GM12878 (cell line): ENCODE results near the gene CA7. TPM values are rescaled to one million over a fixed set of nuclear protein-coding genes. Genes with fewer than 3 reads are reported as not detected.

ENCODE experiments used
- ATAC-seq: fragments of 200-7000 bp; cut with Tn5 transposase; 3 replicates; pipeline ENCODE4 v1.9.1; 2020; ENCODE audit warnings: mild to moderate bottlenecking, moderate library complexity
- BruUV-seq: library from RNA; stranded (reverse); fragments of 400-500 nt; replicated peaks from 2 replicates; lab custom pipeline; 2021; lab: Mats Ljungman, UMichigan
- CTCF ChIA-PET: fragments of 300-600 bp; sonication (Branson Sonifier 250); formaldehyde crosslinking; extraction: SDS; loops from one replicate; lab custom pipeline; 2021; ENCODE audit warnings: inconsistent platforms; lab: Yijun Ruan, JAX
- POLR2A ChIA-PET: fragments of 350-600 bp; formaldehyde crosslinking; extraction: SDS; loops from one replicate; lab custom pipeline; 2021; ENCODE audit warnings: inconsistent platforms; lab: Charles Lee
- RAD21 ChIA-PET: fragments of 300-600 bp; sonication (Branson Sonifier 250); formaldehyde crosslinking; loops from one replicate; lab custom pipeline; 2023; ENCODE audit warnings: antibody characterized with exemption; ENCODE audit not compliant: unreplicated experiment; lab: Charles Lee
- SMC1A ChIA-PET: fragments of 300-600 bp; sonication (Branson Sonifier 250); formaldehyde crosslinking; loops from one replicate; lab custom pipeline; 2023; ENCODE audit not compliant: unreplicated experiment, uncharacterized antibody; lab: Charles Lee
- DNase-seq: peaks from one replicate; pipeline ENCODE4 v3.0.0-alpha.2; 2011; ENCODE audit warnings: low read depth, low spot score
- FAIRE-seq: peaks from 3 replicates; lab custom pipeline; 2011; peaks lifted over from hg19 to GRCh38; lab: Jason Lieb, UNC
- H2AFZ ChIP-seq: 2 replicates; pipeline ENCODE4 v1.6.0; 2011; ENCODE audit warnings: low read depth, low read length, control low read depth; ENCODE audit not compliant: control insufficient read depth
- H3K27ac ChIP-seq: 2 replicates; pipeline ENCODE4 v1.5.1; 2011; ENCODE audit warnings: control low read depth; ENCODE audit not compliant: control insufficient read depth, insufficient read depth
- H3K27me3 ChIP-seq, 2 experiments: replicated peaks in 1 of 2; 2 replicates each; pipeline versions ENCODE4 v1.6.0 to v1.6.1; 2011; ENCODE audit warnings: low read length in 1 of 2; ENCODE audit not compliant: control insufficient read depth in 2 of 2, insufficient read depth in 2 of 2
- H3K36me3 ChIP-seq, 2 experiments: 2 replicates each; pipeline ENCODE4 v1.5.1; 2011; ENCODE audit warnings: low read length in 1 of 2; ENCODE audit not compliant: control insufficient read depth in 2 of 2, insufficient read depth in 2 of 2
- H3K4me1 ChIP-seq: 2 replicates; pipeline ENCODE4 v1.6.1; 2011; ENCODE audit warnings: mild to moderate bottlenecking, low read length, moderate library complexity, mixed read lengths; ENCODE audit not compliant: control insufficient read depth, insufficient read depth
- H3K4me2 ChIP-seq: 2 replicates; pipeline ENCODE4 v1.6.0; 2011; ENCODE audit warnings: control low read depth; ENCODE audit not compliant: control insufficient read depth, insufficient read depth
- H3K4me3 ChIP-seq: fragments of 200-600 bp; sonication (generic); 2 replicates; pipeline ENCODE4 v1.5.1; 2016
- H3K79me2 ChIP-seq: 2 replicates; pipeline ENCODE4 v1.6.0; 2011; ENCODE audit warnings: low read length; ENCODE audit not compliant: control insufficient read depth, insufficient read depth
- H3K9ac ChIP-seq: 2 replicates; pipeline ENCODE4 v1.8.0; 2011; ENCODE audit warnings: low read length, control low read depth, mixed read lengths; ENCODE audit not compliant: control insufficient read depth, insufficient read depth
- H3K9me3 ChIP-seq: replicated peaks from 3 replicates; pipeline ENCODE4 v1.5.1; 2011; ENCODE audit warnings: mild to moderate bottlenecking, low read length; ENCODE audit not compliant: control insufficient read depth, insufficient read depth
- H4K20me1 ChIP-seq: 2 replicates; pipeline ENCODE4 v1.6.0; 2011; ENCODE audit not compliant: control insufficient read depth, insufficient read depth
- CBX5 ChIP-seq: sonication (generic); IDR thresholded peaks from 2 replicates; pipeline ENCODE4 v1.6.1; 2016; ENCODE audit warnings: low read depth, moderate library complexity, mild to moderate bottlenecking, inconsistent platforms
- GATAD2B ChIP-seq: fragments of 450-650 bp; conservative IDR thresholded peaks from 2 replicates; pipeline ENCODE4 v1.6.1; 2017; ENCODE audit warnings: low read depth, mild to moderate bottlenecking, moderate library complexity
- HDAC2 ChIP-seq: fragments of 200-600 bp; sonication (generic); IDR thresholded peaks from 2 replicates; pipeline ENCODE4 v1.6.1; 2017
- MEF2A ChIP-seq: IDR thresholded peaks from 2 replicates; pipeline ENCODE4 v1.6.1; 2011; ENCODE audit warnings: low read depth, mild to moderate bottlenecking, low read length, moderate library complexity; ENCODE audit not compliant: insufficient read depth
- MXI1 ChIP-seq: fragments of 150-350 bp; IDR thresholded peaks from 2 replicates; pipeline ENCODE4 v1.6.1; 2011; ENCODE audit warnings: low read depth, mild to moderate bottlenecking, inconsistent platforms, low read length, improper control_type of control experiment
- NFYB ChIP-seq: IDR thresholded peaks from 2 replicates; pipeline ENCODE4 v1.6.1; 2011; ENCODE audit warnings: low read depth, mild to moderate bottlenecking, low read length, improper control_type of control experiment, moderate library complexity; ENCODE audit not compliant: insufficient read depth
- NR2F1 ChIP-seq: fragments of 450-650 bp; conservative IDR thresholded peaks from 2 replicates; pipeline ENCODE4 v1.6.1; 2017; ENCODE audit warnings: mild to moderate bottlenecking
- SMC3 ChIP-seq: IDR thresholded peaks from 2 replicates; pipeline ENCODE4 v1.6.1; 2011; ENCODE audit warnings: low read length, improper control_type of control experiment, borderline replicate concordance
- TARDBP ChIP-seq: IDR thresholded peaks from 2 replicates; pipeline ENCODE4 v1.6.1; 2016; ENCODE audit warnings: borderline replicate concordance
- TCF7 ChIP-seq: IDR thresholded peaks from 2 replicates; pipeline ENCODE4 v1.6.1; 2014; ENCODE audit warnings: antibody characterized with exemption, borderline replicate concordance
- ZNF207 ChIP-seq: fragments of 450-650 bp; IDR thresholded peaks from 2 replicates; pipeline ENCODE4 v1.6.1; 2014; ENCODE audit warnings: antibody characterized with exemption, mild to moderate bottlenecking, borderline replicate concordance
- ZNF622 ChIP-seq: fragments of 450-650 bp; IDR thresholded peaks from 2 replicates; pipeline ENCODE4 v1.6.1; 2017; ENCODE audit warnings: mild to moderate bottlenecking, inconsistent platforms
- ZSCAN29 ChIP-seq: fragments of 450-650 bp; IDR thresholded peaks from 2 replicates; pipeline ENCODE4 v1.6.1; 2017; ENCODE audit warnings: mild to moderate bottlenecking, moderate library complexity
- WGBS: methylation state at CpG from one replicate; pipeline ENCODE4 v1.1.6; 2016; ENCODE audit warnings: low lambda C conversion rate; ENCODE audit not compliant: insufficient replicate concordance, insufficient coverage; ENCODE audit errors: missing lambda C conversion rate; 5-methylcytosine and 5-hydroxymethylcytosine counted together
- in situ Hi-C: fragments of 300-500 bp; cut with MboI; formaldehyde crosslinking; loops from 9 replicates; pipeline ENCODE4 v1.14.3; 2018; ENCODE audit warnings: mixed read lengths
- intact Hi-C: fragments of 100-400 bp; cut with micrococcal nuclease; formaldehyde crosslinking; loops from one replicate; pipeline ENCODE4 v1.14.2; 2022; ENCODE audit not compliant: unreplicated experiment
- polyA plus RNA-seq, 11 experiments: library from polyadenylated mRNA; depleted of rRNA in 4 of 11; unstranded in 6 of 11; stranded (reverse) in 5 of 11; fragments of >200 nt; fragmentation: Nextera tagmentation in 4 of 11; fragmentation: Illumina TruSeq in 1 of 11; extraction: Ambion mirVana in 4 of 11; extraction: Trizol in 1 of 11; gene quantifications; 1 replicate in 1 of 11; 2 replicates in 10 of 11; pipeline versions ENCODE4 v1.2.1 to v1.2.3, GENCODE V29; 2011 to 2016; ENCODE audit warnings: inconsistent platforms in 2 of 11, missing spikeins in 2 of 11, low read depth in 1 of 11
- total RNA-seq, 4 experiments: library from RNA; depleted of rRNA in 3 of 4; stranded (reverse); fragments of >200 nt in 3 of 4; fragmentation: Illumina TruSeq in 1 of 4; extraction: Trizol in 1 of 4; gene quantifications; 2 replicates each; pipeline versions ENCODE4 v1.2.1 to v1.2.3, GENCODE V29; 2013 to 2021
- TF ChIP-seq, protein P1 (sequence below): fragments of 150-350 bp; IDR thresholded peaks from 2 replicates; pipeline ENCODE4 v1.6.1; 2016; ENCODE audit warnings: low read depth, low read length
- TF ChIP-seq, protein P2 (sequence below): fragments of 450-650 bp; IDR thresholded peaks from 2 replicates; pipeline ENCODE4 v1.6.1; 2017; ENCODE audit warnings: mild to moderate bottlenecking, low read depth, inconsistent platforms; ENCODE audit not compliant: poor library complexity, severe bottlenecking
- TF ChIP-seq, protein P3 (sequence below): fragments of 450-650 bp; conservative IDR thresholded peaks from 2 replicates; pipeline ENCODE4 v1.6.1; 2017; ENCODE audit warnings: mild to moderate bottlenecking, moderate library complexity
- TF ChIP-seq, protein P4 (sequence below): IDR thresholded peaks from 2 replicates; pipeline ENCODE4 v1.6.1; 2012; ENCODE audit warnings: low read depth, low read length, improper control_type of control experiment

Gene CA7
- total and polyA plus RNA-seq, 10 of the 15 experiments (the other 5 are each of a cell fraction or from before 2014, with no cell fraction given): 0.04 TPM; not detected in 9

- no peaks in the 10 kb centered on the region for H3K79me2 ChIP-seq
- RAD21 ChIA-PET: no interaction called here
- intact Hi-C loops: no loop called here
- CTCF ChIA-PET: interaction anchor here (1.0 to 9.7 kb wide), 8 partner anchors 10 to 65 kb away, joined by 3 to 77 read pairs (median 8); partner anchors contain the start of genes CDH16, PDP2 and RRAD
- H4K20me1 ChIP-seq: no peaks in the 10 kb centered on the region
- no peak for DNase-seq
- no peak for ATAC-seq
- H2AFZ ChIP-seq: no peak overlapping the region
- H3K4me2 ChIP-seq: no peak overlapping the region
- 68% methylated on average over 2 of the region's 2 CpGs for WGBS
- no peaks in the 10 kb centered on the region for H3K27me3 ChIP-seq
- no peak overlapping the region for H3K9ac ChIP-seq
- no peak for FAIRE-seq
- in situ Hi-C loops: no loop called here
- SMC1A ChIA-PET: interaction anchor here (0.7 to 1.3 kb wide), 3 partner anchors 32 to 239 kb away, joined by 3 to 4 read pairs (median 4); no protein-coding TSS in a partner anchor
- POLR2A ChIA-PET: no interaction called here
- no TSS peak for BruUV-seq
- no peak overlapping the region for H3K4me3 ChIP-seq
- H3K4me1 ChIP-seq: no peaks in the 10 kb centered on the region; the same call in 1 of the 2 replicates
- no peak overlapping the region for H3K27ac ChIP-seq
- no peaks in the 10 kb centered on the region for H3K36me3 ChIP-seq
- no peaks in the 10 kb centered on the region for H3K9me3 ChIP-seq
- TF ChIP-seq ZSCAN29 (no peak), TCF7 (no peak), GATAD2B (no peak), HDAC2 (no peak), CBX5 (no peak), ZNF207 (no peak), ZNF622 (no peak), TARDBP (no peak), NR2F1 (no peak), NFYB (no peak), MEF2A (no peak), SMC3 (no peak), MXI1 (no peak)
- TF ChIP-seq, protein P1, sequence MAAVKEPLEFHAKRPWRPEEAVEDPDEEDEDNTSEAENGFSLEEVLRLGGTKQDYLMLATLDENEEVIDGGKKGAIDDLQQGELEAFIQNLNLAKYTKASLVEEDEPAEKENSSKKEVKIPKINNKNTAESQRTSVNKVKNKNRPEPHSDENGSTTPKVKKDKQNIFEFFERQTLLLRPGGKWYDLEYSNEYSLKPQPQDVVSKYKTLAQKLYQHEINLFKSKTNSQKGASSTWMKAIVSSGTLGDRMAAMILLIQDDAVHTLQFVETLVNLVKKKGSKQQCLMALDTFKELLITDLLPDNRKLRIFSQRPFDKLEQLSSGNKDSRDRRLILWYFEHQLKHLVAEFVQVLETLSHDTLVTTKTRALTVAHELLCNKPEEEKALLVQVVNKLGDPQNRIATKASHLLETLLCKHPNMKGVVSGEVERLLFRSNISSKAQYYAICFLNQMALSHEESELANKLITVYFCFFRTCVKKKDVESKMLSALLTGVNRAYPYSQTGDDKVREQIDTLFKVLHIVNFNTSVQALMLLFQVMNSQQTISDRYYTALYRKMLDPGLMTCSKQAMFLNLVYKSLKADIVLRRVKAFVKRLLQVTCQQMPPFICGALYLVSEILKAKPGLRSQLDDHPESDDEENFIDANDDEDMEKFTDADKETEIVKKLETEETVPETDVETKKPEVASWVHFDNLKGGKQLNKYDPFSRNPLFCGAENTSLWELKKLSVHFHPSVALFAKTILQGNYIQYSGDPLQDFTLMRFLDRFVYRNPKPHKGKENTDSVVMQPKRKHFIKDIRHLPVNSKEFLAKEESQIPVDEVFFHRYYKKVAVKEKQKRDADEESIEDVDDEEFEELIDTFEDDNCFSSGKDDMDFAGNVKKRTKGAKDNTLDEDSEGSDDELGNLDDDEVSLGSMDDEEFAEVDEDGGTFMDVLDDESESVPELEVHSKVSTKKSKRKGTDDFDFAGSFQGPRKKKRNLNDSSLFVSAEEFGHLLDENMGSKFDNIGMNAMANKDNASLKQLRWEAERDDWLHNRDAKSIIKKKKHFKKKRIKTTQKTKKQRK: no peak
- TF ChIP-seq, protein P2, sequence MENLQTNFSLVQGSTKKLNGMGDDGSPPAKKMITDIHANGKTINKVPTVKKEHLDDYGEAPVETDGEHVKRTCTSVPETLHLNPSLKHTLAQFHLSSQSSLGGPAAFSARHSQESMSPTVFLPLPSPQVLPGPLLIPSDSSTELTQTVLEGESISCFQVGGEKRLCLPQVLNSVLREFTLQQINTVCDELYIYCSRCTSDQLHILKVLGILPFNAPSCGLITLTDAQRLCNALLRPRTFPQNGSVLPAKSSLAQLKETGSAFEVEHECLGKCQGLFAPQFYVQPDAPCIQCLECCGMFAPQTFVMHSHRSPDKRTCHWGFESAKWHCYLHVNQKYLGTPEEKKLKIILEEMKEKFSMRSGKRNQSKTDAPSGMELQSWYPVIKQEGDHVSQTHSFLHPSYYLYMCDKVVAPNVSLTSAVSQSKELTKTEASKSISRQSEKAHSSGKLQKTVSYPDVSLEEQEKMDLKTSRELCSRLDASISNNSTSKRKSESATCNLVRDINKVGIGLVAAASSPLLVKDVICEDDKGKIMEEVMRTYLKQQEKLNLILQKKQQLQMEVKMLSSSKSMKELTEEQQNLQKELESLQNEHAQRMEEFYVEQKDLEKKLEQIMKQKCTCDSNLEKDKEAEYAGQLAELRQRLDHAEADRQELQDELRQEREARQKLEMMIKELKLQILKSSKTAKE: no peak
- TF ChIP-seq, protein P3, sequence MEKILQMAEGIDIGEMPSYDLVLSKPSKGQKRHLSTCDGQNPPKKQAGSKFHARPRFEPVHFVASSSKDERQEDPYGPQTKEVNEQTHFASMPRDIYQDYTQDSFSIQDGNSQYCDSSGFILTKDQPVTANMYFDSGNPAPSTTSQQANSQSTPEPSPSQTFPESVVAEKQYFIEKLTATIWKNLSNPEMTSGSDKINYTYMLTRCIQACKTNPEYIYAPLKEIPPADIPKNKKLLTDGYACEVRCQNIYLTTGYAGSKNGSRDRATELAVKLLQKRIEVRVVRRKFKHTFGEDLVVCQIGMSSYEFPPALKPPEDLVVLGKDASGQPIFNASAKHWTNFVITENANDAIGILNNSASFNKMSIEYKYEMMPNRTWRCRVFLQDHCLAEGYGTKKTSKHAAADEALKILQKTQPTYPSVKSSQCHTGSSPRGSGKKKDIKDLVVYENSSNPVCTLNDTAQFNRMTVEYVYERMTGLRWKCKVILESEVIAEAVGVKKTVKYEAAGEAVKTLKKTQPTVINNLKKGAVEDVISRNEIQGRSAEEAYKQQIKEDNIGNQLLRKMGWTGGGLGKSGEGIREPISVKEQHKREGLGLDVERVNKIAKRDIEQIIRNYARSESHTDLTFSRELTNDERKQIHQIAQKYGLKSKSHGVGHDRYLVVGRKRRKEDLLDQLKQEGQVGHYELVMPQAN: no peak
- TF ChIP-seq, protein P4, sequence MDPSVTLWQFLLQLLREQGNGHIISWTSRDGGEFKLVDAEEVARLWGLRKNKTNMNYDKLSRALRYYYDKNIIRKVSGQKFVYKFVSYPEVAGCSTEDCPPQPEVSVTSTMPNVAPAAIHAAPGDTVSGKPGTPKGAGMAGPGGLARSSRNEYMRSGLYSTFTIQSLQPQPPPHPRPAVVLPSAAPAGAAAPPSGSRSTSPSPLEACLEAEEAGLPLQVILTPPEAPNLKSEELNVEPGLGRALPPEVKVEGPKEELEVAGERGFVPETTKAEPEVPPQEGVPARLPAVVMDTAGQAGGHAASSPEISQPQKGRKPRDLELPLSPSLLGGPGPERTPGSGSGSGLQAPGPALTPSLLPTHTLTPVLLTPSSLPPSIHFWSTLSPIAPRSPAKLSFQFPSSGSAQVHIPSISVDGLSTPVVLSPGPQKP: no peak
Measured at GRCh38 chr16:66894055-66894454, 49.8 kb downstream of the CA7 start.
